Neural progenitor cell (in vitro differentiated cells): Measurements from ENCODE around the gene HBZ.

Source experiments
- EZH2 ChIP-seq: fragments of 200-600 bp; sonication (generic); IDR thresholded peaks from 2 replicates; pipeline ENCODE4 v1.6.1; 2017; ENCODE audit warnings: antibody characterized with exemption, mild to moderate bottlenecking, moderate library complexity
- EZH2phosphoT487 ChIP-seq: fragments of 200-600 bp; sonication (generic); IDR thresholded peaks from 2 replicates; pipeline ENCODE4 v1.6.1; 2017; ENCODE audit warnings: antibody characterized with exemption
- TF ChIP-seq, protein P1 (sequence below): fragments of 200-600 bp; sonication (generic); IDR thresholded peaks from 2 replicates; pipeline ENCODE4 v1.5.1; 2017; ENCODE audit warnings: antibody characterized with exemption, mild to moderate bottlenecking

DNA sequence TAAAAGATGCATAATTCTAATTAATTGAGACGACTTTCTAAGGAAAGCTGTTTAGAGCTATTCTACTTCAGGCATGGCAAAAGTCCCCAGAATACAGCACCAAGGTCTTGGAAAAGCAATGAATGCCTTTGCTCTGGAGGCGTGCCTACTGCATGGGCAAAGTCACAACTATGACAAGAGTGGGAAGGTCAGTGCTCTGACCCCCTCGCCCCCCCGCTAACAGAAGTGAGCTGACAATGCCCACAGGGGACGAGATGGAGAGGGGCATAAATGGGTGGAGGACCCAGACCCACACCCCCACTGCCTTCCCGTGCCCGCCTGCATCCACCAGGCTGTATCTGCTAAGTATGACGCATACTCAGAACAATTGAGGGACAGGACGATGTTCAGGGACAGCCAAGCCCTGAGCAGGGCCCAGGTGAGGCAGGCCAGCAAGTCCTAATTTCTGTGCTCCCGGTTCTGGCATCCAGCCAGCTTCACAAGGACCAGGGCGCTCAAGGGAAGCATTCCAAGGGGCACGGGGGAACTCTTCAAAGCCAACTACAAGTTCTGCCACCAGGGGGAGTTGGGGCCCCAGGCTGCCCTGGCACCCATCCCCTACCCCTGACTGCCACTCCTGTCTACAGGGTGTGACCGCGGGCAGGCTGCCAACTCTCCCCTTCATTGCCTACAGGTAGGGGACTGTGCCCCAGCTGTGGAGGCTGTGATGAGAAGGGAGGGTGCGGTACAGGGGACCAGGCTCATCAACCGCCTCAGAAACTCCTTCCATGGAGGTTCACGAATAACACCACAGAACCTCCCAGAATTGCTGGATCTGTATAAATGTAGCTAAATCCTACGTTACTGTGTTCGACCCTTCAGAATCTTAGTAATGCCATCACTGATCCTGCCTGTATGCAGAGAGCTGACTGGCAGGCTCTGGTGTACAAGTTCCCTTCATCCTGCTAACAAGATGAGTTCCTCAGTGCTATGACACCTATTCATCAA, 34.8 kb upstream of the HBZ start:
- TF ChIP-seq, protein P1, sequence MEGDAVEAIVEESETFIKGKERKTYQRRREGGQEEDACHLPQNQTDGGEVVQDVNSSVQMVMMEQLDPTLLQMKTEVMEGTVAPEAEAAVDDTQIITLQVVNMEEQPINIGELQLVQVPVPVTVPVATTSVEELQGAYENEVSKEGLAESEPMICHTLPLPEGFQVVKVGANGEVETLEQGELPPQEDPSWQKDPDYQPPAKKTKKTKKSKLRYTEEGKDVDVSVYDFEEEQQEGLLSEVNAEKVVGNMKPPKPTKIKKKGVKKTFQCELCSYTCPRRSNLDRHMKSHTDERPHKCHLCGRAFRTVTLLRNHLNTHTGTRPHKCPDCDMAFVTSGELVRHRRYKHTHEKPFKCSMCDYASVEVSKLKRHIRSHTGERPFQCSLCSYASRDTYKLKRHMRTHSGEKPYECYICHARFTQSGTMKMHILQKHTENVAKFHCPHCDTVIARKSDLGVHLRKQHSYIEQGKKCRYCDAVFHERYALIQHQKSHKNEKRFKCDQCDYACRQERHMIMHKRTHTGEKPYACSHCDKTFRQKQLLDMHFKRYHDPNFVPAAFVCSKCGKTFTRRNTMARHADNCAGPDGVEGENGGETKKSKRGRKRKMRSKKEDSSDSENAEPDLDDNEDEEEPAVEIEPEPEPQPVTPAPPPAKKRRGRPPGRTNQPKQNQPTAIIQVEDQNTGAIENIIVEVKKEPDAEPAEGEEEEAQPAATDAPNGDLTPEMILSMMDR, result peak; percentile 74
- no peak for TF ChIP-seq EZH2phosphoT487
- TF ChIP-seq EZH2, result no peak
